Activated CD4-positive, CD25-positive, alpha-beta regulatory T cell treated with anti-CD3 and anti-CD28 coated beads, Interleukin-2, amount 50 U/mL, for 72 hours (primary cell): ENCODE measurements around the gene YIF1A.

Experiments
- DNase-seq: peaks from one replicate; pipeline ENCODE4 v3.0.0; 2021

YIF1A gene

DNA sequence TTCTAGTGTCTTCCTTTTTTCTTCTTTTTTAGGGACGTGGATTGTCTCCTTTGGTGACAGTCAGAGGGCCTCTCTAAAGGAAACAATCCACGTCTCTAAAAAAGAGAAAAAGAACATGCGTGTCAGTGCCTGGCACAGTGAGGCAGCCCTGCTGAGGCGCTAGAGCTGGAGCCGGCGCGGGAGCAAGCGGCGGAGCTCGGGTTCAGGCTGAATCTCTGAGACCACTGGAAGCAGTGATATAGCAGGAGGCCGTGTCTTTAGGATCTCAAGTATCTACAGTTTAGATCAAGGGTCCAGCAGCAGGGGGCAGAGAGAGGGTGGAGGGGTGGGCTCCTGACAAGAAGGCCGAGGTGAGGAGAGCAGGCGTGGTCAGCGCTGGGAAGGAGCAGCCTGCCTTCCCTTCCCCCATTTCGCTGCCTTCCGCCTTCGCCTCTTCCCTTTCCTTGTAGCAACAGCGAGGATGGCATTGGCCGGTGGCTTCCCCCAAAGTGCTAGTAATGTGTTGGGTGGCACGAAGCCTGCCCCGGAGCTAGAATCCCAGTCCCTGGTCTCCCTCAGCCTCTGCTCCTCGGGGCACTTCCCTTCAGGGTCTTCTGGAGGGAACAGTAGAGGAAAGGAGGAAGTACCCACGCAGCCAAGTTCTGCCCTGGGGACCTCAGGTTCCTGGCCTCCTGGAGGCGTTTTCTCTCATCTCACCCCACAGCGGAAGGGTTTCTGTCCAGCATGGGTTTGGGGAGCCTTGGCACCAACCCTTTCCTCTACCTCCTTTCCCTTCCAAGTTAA, 48.8 kb downstream of the YIF1A start:
- no peak for DNase-seq

DNA sequence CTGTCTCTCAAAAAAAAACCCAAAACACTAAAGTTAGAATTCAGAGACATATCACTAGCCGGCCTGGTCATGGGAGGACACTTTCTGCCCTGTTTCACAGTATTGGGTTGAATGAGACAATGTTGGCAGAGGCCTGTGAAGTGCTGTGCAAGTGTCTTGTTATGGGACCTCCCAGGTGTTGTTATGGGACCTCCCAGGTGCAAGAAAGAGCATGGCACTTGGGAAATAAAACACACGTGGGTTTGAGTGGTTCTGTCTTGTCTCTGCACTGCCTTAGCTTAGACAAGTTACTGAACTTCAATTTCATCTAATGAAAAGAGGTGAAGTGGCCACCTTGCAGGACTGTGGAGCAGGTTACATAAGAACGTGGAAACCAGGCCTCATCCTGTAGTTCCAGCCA, 49.4 kb downstream of the YIF1A start:
- no peak for DNase-seq

DNA sequence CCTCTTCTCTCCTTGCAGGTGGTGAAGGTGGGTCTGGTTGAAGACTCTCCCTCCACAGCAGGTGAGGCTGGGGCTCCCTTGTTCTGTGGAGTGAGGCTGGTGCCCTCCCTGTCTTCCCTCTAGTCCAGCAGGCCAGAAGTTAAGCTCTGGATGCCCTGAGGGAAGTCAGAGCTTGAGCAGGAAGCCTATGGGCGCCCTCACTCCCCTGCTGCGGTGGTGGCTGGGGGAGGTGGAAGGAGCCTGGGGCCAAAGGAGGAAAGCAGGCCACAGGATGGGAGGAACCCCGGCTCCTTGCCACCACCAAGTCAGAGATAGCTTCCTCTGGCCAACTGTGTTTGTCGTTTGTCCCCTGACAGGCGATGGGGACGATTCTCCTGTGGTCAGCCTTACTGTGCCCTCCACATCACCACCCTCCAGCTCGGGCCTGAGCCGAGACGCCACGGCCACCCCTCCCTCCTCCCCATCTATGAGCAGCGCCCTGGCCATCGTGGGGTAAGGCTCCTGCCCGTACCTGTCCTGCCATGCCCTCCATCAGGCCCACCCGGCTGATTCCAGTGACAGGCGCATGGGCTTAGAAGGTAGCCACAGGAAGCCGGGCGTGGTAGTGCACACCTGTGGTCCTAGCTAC, 50.0 kb downstream of the YIF1A start:
- DNase-seq: no peak

DNA sequence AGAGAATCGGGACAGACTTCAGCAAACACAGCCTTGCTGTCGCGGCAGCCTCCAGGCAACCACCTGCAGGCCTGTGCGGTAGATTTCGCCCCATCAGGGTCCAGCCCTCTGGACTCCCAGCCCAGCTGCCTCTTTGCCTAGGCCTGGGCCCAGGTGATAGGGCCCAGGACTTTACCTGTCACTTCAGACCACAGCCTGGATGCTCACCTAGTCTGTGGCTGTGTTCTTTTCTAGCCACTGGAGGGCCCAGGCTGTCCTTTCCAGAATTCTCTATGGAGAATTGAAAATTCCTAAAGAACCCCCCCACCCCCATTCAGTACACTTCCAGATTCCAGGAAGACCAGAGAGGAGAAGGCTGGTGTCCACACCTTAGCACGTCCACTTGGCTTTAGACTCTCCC, 51.1 kb downstream of the YIF1A start:
- DNase-seq: no peak

DNA sequence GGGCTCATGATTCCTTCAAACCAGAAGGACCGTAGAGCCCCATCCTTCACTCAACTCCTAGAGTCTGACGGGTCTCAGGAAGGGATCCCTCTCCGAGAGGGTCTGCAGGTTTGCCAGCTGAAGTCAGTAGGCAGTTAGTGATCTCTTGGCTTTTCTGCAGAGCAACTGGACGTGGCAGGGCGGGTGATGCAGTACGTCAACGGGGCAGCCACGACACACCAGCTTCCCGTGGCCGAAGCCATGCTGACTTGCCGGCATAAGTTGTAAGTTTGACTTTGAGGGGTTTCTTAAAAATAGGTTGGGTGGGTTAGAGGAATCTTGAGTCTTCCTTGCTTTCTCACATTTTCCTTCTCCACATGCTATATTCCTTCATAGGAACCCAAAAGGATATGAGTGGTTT, 53.8 kb downstream of the YIF1A start:
- DNase-seq: no peak
